Suprapubic skin (tissue), 4 donors: ENCODE measurements around the gene TTC28. TPM values are rescaled to one million over a fixed set of nuclear protein-coding genes. Genes with fewer than 3 reads are reported as not detected.

Source experiments
- DNase-seq, 2 donors: peaks; one replicate each; pipeline ENCODE4 v3.0.0-alpha.2; 2019; ENCODE audit warnings: low spot score in 2 of 2
- H3K27ac ChIP-seq: fragments of 200-600 bp; sonication (generic); one replicate; pipeline ENCODE4 v1.5.1; 2019
- H3K27me3 ChIP-seq: fragments of 200-600 bp; sonication (generic); one replicate; pipeline ENCODE4 v1.5.1; 2019
- H3K36me3 ChIP-seq: fragments of 200-600 bp; sonication (generic); one replicate; pipeline ENCODE4 v1.5.1; 2019
- H3K4me1 ChIP-seq: fragments of 200-600 bp; sonication (generic); one replicate; pipeline ENCODE4 v1.5.1; 2019
- H3K4me3 ChIP-seq: fragments of 200-600 bp; sonication (generic); one replicate; pipeline ENCODE4 v1.5.1; 2019; ENCODE audit warnings: mild to moderate bottlenecking
- H3K9me3 ChIP-seq: fragments of 200-600 bp; sonication (generic); one replicate; pipeline ENCODE4 v1.5.1; 2019
- CTCF ChIP-seq, 2 donors: fragments of 200-600 bp in 1 of 2; fragments of 450-650 bp in 1 of 2; sonication (generic) in 1 of 2; IDR thresholded peaks; one replicate each; pipeline ENCODE4 v1.5.1; 2016 to 2019; ENCODE audit warnings: antibody characterized with exemption in 2 of 2, mild to moderate bottlenecking in 1 of 2, moderate library complexity in 1 of 2
- EP300 ChIP-seq: sonication (generic); formaldehyde crosslinking; IDR thresholded peaks from one replicate; pipeline ENCODE4 v1.6.1; 2017; ENCODE audit warnings: antibody characterized with exemption
- POLR2A ChIP-seq, 2 donors: fragments of 450-650 bp; IDR thresholded peaks; one replicate each; pipeline ENCODE4 v1.6.1; 2017; ENCODE audit warnings: antibody characterized with exemption in 2 of 2, mild to moderate bottlenecking in 2 of 2, moderate library complexity in 2 of 2
- POLR2AphosphoS5 ChIP-seq, 3 donors: sonication (generic); formaldehyde crosslinking; IDR thresholded peaks; one replicate each; pipeline ENCODE4 v1.6.1; 2017; ENCODE audit warnings: antibody characterized with exemption in 3 of 3
- WGBS: methylation state at CpG from one replicate; pipeline ENCODE4 v1.1.5; 2018; 5-methylcytosine and 5-hydroxymethylcytosine counted together
- total RNA-seq, 4 donors: library from RNA; depleted of rRNA; stranded (reverse); fragments of >200 nt; gene quantifications; one replicate each; pipeline ENCODE4 v1.1.0, GENCODE V29; 2016

The TTC28 gene
- total RNA-seq, 4 donors from 2014 or later = 8.1 to 23.1 (median 11.7) TPM

GRCh38 chr22:27993774-27994350 is 685.8 kb downstream of the TTC28 start:
- Histone ChIP-seq H3K9me3 (no peaks in the 10 kb centered on the region), H3K36me3 (peaks cover 46% of the 10 kb centered on the region), H3K4me3 (no peak overlapping the region), H3K4me1 (peaks cover 5% of the 10 kb centered on the region), H3K27ac (no peak overlapping the region), H3K27me3 (no peaks in the 10 kb centered on the region)
- TF ChIP-seq POLR2AphosphoS5 (IDR thresholded peaks at IDR 0.05) = no peak
- no peak for TF ChIP-seq POLR2A (IDR thresholded peaks at IDR 0.05)
- no peak for TF ChIP-seq CTCF (IDR thresholded peaks at IDR 0.05)
- no peak for TF ChIP-seq EP300
- peak; percentile 22 to 47 for DNase-seq
- WGBS = 87% methylated on average over 9 of the region's 9 CpGs

- no peak for TF ChIP-seq EP300
- no peak for TF ChIP-seq POLR2A (IDR thresholded peaks at IDR 0.05)
- TF ChIP-seq POLR2AphosphoS5 (IDR thresholded peaks at IDR 0.05) = no peak
- no peak for TF ChIP-seq CTCF (IDR thresholded peaks at IDR 0.05)
- 91% methylated on average over 11 of the region's 12 CpGs for WGBS
- H3K27ac ChIP-seq = no peak overlapping the region
- H3K36me3 ChIP-seq = peaks cover 40% of the 10 kb centered on the region
- no peaks in the 10 kb centered on the region for H3K27me3 ChIP-seq
- peaks cover 5% of the 10 kb centered on the region for H3K4me1 ChIP-seq
- H3K9me3 ChIP-seq = no peaks in the 10 kb centered on the region
- no peak overlapping the region for H3K4me3 ChIP-seq
- peak; percentile 45 to 77 for DNase-seq
Observed at GRCh38 chr22:27993201-27993635, 686.4 kb downstream of the TTC28 start.

DNA sequence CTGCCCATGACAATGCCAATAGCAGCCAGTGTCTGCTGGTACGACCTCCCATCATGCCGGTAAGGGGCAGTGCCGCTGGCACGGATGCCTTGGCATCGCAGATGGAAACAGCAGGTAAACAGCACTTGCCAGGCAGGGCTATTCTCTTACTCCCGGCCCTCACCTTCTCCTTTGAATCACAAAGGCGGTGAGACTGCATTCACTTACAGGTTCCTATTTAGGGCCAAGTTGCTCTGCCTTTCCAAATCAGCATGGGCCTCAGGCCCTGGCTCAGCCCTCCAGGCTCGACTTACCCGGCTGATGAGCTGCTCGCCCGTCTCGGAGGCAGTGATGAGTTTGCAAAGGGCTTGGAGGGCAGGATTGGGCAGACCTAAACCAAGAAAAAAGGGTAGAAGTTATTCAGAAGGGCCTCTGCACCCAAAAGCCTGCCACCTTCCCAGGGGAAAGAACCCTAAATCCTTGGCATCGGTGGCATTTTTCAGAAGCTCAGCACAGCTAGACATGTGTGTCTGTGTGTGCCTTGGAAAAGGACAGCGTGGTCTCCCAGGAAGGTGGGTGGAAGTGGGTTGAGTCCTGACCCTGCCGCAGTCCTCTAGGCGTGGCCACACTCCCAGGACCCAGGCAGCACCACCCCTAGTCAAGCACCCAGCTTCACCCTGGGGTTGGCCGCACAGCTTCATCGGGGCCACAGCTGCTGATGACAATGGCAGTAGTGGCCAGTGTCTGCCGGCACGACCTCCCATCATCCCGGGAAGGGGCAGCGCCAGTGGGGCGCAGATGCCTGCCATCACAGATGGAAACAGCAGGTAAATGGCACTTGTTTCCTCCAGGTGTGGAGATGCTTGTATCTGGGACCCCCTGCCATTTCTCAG is 687.1 kb downstream of the TTC28 start:
- Histone ChIP-seq H3K27ac (no peak overlapping the region), H3K4me1 (peaks cover 5% of the 10 kb centered on the region), H3K9me3 (no peaks in the 10 kb centered on the region), H3K36me3 (peaks cover 38% of the 10 kb centered on the region), H3K4me3 (no peak overlapping the region), H3K27me3 (no peaks in the 10 kb centered on the region)
- no peak for TF ChIP-seq POLR2AphosphoS5 (IDR thresholded peaks at IDR 0.05)
- TF ChIP-seq CTCF (IDR thresholded peaks at IDR 0.05) = no peak
- TF ChIP-seq POLR2A (IDR thresholded peaks at IDR 0.05) = no peak
- TF ChIP-seq EP300 = no peak
- WGBS = 87% methylated on average over 23 of the region's 23 CpGs
- peak; percentile 54 to 78 for DNase-seq

DNA sequence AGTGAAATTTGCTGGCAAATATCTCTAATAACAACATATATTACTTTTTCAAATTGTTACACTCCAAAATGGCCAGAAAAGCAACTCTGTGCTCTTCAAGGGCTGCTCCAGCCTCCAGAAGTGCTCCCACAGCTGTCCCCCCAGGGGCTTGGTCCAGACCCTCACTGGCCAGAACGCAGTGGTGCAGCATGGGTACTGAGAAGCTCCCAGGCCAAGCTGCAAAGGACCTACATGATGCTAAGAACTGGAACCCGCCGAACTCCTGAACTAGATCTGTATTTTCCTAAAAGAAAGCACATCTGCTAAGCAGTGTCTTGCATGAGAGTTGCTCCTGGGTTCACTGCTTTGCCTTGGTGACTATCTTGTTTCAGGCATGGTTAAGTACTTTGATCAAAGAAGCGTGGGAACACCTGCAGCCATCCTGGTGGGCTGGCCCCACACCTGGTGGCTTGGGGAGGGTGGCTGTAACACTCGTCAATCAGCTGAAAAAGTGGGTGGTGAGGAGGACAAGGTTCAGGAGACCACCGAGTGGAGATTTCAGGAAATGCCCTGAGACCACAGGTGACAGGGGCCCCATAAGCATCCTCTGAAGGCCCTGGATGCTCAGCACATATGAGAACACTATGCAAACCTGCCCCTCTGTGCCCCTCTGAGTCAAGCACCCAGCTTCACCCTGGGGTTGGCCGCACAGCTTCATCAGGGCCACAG is 687.9 kb downstream of the TTC28 start:
- Histone ChIP-seq H3K36me3 (peaks cover 37% of the 10 kb centered on the region), H3K27me3 (no peaks in the 10 kb centered on the region), H3K4me3 (no peak overlapping the region), H3K4me1 (peaks cover 5% of the 10 kb centered on the region), H3K9me3 (no peaks in the 10 kb centered on the region), H3K27ac (no peak overlapping the region)
- peak; percentile 41 to 74 for DNase-seq
- 90% methylated on average over 7 of the region's 7 CpGs for WGBS
- TF ChIP-seq CTCF (IDR thresholded peaks at IDR 0.05) = no peak
- TF ChIP-seq POLR2AphosphoS5 (IDR thresholded peaks at IDR 0.05) = no peak
- TF ChIP-seq POLR2A (IDR thresholded peaks at IDR 0.05) = no peak
- TF ChIP-seq EP300 = no peak

GRCh38 chr22:27990879-27991278 is 688.8 kb downstream of the TTC28 start:
- Histone ChIP-seq H3K27me3 (no peaks in the 10 kb centered on the region), H3K4me1 (peaks cover 5% of the 10 kb centered on the region), H3K4me3 (no peak overlapping the region), H3K36me3 (peaks cover 42% of the 10 kb centered on the region), H3K9me3 (no peaks in the 10 kb centered on the region), H3K27ac (peak overlapping the region; percentile 28)
- peak in 1 of 2 donors; percentile 36 for TF ChIP-seq CTCF (IDR thresholded peaks at IDR 0.05)
- no peak for TF ChIP-seq EP300
- 69% methylated on average over 12 of the region's 12 CpGs for WGBS
- DNase-seq = peak; percentile 77 to 82
